Retinal pigment epithelial cell (primary cell): Measurements from ENCODE around the gene NR5A2.

Experiments
- DNase-seq: peaks from one replicate; pipeline ENCODE4 v3.0.0-alpha.2; 2010; ENCODE audit warnings: low read depth
- H3K4me3 ChIP-seq: 2 replicates; pipeline ENCODE4 v1.5.1; 2011; ENCODE audit warnings: mild to moderate bottlenecking, low read length, control low read depth, moderate library complexity
- TF ChIP-seq, protein P1 (sequence below): conservative IDR thresholded peaks from 2 replicates; pipeline ENCODE4 v1.5.1; 2011; ENCODE audit warnings: low read depth, low read length, control low read depth, inconsistent platforms

The NR5A2 gene

DNA sequence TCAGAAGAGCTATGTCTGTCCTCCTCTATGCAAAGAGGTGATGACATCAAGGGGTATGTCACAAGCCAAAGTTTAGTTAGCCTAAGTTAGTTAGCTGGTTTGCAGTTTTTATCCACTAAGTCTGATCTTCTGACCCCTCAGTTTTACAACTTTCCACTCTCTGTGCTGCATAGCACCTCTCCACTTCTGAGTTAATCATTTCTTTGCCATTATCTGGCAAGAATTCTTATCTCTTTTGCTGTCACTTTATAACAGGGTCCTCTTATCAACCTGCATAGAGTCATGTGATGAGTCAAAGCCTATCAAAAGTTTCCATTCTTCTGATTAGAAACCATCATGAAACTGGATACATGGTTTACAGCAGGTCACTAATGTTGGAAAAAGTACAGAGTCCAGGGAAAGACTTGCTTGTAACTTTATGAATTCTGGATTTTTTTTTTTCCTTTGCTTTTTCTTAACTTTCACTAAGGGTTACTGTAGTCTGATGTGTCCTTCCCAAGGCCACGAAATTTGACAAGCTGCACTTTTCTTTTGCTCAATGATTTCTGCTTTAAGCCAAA is at the start of gene NR5A2:
Gene NR5A2 (plus strand): TSS at position 447 of the 560 bp plus-strand sequence. CDS start 138 bp downstream, outside the sequence.
- DNase-seq: no peak
- H3K4me3 ChIP-seq: peak within 1 kb of the TSS; percentile 74
- TF ChIP-seq, protein P1, sequence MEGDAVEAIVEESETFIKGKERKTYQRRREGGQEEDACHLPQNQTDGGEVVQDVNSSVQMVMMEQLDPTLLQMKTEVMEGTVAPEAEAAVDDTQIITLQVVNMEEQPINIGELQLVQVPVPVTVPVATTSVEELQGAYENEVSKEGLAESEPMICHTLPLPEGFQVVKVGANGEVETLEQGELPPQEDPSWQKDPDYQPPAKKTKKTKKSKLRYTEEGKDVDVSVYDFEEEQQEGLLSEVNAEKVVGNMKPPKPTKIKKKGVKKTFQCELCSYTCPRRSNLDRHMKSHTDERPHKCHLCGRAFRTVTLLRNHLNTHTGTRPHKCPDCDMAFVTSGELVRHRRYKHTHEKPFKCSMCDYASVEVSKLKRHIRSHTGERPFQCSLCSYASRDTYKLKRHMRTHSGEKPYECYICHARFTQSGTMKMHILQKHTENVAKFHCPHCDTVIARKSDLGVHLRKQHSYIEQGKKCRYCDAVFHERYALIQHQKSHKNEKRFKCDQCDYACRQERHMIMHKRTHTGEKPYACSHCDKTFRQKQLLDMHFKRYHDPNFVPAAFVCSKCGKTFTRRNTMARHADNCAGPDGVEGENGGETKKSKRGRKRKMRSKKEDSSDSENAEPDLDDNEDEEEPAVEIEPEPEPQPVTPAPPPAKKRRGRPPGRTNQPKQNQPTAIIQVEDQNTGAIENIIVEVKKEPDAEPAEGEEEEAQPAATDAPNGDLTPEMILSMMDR: no peak

DNA sequence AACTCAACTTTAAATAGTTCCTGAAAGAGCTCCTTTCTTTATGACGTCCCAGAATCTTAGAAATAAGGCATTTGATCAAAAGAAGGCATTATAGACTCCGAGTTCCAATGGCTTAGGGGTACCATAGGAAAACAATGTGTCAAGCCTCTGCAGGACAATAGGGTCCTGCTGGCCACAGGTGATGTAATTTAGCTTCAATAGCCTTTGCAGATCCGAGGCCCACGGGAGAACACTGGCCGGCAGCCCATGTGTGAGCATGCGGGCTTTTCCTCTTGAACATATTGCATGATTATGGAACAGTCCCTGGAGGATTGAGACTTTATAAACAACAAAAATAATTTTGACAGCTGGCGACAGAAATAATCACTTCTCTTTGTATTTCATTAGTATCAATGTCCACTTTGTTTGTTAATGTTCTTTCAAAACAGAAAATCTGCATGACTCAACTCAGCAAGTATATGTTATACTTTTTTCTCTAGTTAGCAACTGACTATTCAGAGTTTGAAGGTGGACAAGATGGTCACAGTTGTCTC is 49.0 kb upstream of the NR5A2 start:
- H3K4me3 ChIP-seq: no peak overlapping the region
- TF ChIP-seq, protein P1: no peak
- no peak for DNase-seq

DNA sequence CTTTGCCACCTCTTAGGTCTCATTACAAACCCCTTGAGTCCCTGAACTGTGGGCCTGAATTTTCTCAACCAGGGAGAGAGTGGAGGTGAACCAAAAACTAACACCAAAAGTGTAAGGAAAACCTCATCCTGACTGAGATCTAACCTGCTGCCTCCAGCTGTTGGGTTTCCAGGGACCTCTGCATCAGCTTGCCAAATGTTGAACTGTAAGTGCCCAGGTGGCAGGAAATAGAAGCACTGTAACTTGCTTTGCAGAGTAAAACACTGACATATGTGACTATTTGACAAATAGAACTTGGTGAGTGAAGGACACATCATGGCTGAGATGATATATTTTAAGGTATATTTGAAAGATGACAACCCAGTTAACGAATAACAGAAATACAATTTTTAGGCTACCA is 48.4 kb upstream of the NR5A2 start:
- TF ChIP-seq, protein P1: no peak

DNA sequence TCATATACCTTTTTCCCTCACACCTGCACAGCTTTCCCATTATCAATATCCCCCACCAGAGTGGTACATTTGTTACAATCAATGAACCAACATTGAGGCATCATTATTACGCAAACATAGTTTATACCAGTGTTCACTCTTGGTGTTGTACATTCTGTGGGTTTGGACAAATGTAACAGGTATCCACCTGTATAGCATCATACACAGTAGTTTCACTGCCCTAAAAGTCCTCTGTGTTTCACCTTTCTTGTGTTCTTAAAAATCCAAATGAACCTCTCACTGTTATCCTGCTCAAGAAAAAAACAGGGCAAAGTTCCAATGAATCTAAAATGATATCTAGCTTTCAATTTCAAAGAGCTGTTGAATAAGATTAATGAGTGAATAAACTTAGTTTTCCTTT is 45.9 kb upstream of the NR5A2 start:
- no peak overlapping the region for H3K4me3 ChIP-seq
- no peak for DNase-seq
- TF ChIP-seq, protein P1: no peak

More for the DNA sequence above, 48.4 kb upstream of the NR5A2 start:
- no peak overlapping the region for H3K4me3 ChIP-seq
- DNase-seq: no peak

DNA sequence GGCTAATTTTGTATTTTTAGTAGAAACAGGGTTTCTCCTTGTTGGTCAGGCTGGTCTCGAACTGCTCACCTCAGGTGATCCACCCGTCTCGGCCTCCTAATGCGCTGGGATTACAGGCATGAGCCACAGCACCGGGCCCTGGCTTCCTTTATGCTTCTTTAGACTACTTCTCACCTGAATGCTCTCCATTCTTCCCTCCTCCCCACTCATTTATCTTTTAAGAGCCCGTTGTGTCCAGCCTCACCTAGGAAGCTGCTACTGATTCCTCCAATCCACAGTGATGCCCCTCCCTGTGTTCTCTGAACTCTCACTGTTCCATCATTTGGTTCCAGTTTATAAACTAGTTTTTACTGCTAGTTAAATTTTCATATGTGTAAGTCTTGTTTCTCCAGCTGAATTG is 44.9 kb upstream of the NR5A2 start:
- TF ChIP-seq, protein P1: no peak
- no peak overlapping the region for H3K4me3 ChIP-seq
- DNase-seq: no peak

DNA sequence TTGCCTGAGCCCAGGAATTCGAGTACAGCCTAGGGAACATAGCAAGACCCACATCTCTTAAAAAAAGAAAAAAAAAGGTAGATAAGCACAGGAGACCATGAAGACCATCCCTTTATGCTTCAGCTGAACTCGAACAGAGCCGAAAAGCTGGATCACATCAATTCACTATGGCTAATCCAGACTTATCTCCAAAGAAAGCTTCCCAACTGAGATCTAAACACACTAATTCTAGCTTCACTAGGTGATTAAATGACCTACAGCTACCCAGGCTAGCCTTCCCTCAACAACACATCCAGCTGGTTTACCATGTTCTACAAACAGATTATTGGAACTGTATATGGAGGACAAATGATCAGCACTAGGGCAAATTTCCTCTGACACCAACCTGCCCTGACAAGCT is 44.0 kb upstream of the NR5A2 start:
- DNase-seq: no peak
- TF ChIP-seq, protein P1: no peak
- no peak overlapping the region for H3K4me3 ChIP-seq

DNA sequence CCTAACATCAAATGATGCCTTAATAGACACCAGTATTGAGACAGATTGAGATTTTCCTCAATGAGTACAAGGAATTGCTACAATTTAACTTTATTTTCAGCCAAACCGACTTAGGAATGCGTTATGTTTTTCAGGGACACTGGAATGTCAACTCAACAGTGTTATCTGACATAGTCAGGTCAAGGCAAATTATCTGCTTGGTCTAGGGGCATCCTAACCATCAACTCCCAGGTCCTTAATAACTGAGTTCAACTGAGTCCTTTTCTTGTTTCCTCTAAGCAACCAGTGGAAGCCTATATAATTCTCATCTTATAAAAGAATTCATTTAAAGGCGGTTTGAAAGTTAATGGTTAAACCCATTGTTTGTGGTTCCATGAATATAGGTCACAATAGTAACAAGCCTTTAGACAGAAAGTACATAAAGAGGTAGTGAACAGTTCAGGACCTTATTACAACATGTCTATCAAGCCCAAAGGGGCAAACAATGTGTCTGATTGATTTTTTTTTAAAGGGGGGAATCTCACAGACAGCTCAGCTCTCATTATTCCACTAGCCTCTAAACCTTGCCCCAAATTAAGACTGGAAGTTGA is 32.3 kb upstream of the NR5A2 start:
- DNase-seq: no peak
- H3K4me3 ChIP-seq: no peak overlapping the region
- TF ChIP-seq, protein P1: no peak
